Mucosa of rectum (tissue), 2 donors: ENCODE data around the gene CADPS2.
"Not testable (repeated sequence)": the region's sequence is repeated elsewhere in the genome, so short reads cannot be mapped to it uniquely, and the experiment has no call there.

Source experiments
- H3K27ac ChIP-seq, 2 donors: one replicate each; pipeline ENCODE4 v1.7.0; 2013; ENCODE audit warnings: inconsistent platforms in 2 of 2, low read depth in 2 of 2, low read length in 2 of 2
- H3K27me3 ChIP-seq, 2 donors: one replicate each; pipeline ENCODE4 v1.7.0; 2013; ENCODE audit warnings: low read length in 2 of 2; ENCODE audit not compliant: control insufficient read depth in 2 of 2, insufficient read depth in 2 of 2
- H3K36me3 ChIP-seq, 2 donors: one replicate each; pipeline ENCODE4 v1.7.0; 2013; ENCODE audit warnings: low read length in 2 of 2; ENCODE audit not compliant: control insufficient read depth in 2 of 2, insufficient read depth in 2 of 2
- H3K4me1 ChIP-seq, 2 donors: one replicate each; pipeline ENCODE4 v1.7.0; 2013; ENCODE audit warnings: low read length in 2 of 2, mild to moderate bottlenecking in 1 of 2; ENCODE audit not compliant: control insufficient read depth in 2 of 2, insufficient read depth in 2 of 2
- H3K4me3 ChIP-seq, 2 donors: one replicate each; pipeline ENCODE4 v1.7.0; 2013; ENCODE audit warnings: low read length in 2 of 2
- H3K9ac ChIP-seq, 2 donors: one replicate each; pipeline ENCODE4 v1.7.0; 2013; ENCODE audit warnings: low read length in 2 of 2, low read depth in 1 of 2, mild to moderate bottlenecking in 1 of 2
- H3K9me3 ChIP-seq, 2 donors: one replicate each; pipeline ENCODE4 v1.7.0; 2013; ENCODE audit warnings: low read length in 2 of 2; ENCODE audit not compliant: control insufficient read depth in 2 of 2
- donor health status: healthy.
- donor health status: Normal muscosa, but diverticular disease.

The CADPS2 gene

DNA sequence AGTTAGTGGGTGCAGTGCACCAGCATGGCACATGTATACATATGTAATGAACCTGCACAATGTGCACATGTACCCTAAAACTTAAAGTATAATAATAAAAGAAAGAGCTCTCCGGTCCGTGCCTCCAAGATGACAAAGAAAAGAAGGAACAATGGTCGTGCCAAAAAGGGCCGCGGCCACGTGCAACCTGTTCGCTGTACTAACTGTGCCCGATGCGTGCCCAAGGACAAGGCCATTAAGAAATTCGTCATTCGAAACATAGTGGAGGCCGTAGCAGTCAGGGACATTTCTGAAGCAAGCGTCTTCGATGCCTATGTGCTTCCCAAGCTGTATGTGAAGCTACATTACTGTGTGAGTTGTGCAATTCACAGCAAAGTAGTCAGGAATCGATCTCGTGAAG, 205.1 kb downstream of the CADPS2 start:
- H3K36me3 ChIP-seq, H3K9ac ChIP-seq, H3K4me3 ChIP-seq, H3K27ac ChIP-seq, H3K27me3 ChIP-seq, H3K9me3 ChIP-seq, H3K4me1 ChIP-seq: not testable (repeated sequence)

DNA sequence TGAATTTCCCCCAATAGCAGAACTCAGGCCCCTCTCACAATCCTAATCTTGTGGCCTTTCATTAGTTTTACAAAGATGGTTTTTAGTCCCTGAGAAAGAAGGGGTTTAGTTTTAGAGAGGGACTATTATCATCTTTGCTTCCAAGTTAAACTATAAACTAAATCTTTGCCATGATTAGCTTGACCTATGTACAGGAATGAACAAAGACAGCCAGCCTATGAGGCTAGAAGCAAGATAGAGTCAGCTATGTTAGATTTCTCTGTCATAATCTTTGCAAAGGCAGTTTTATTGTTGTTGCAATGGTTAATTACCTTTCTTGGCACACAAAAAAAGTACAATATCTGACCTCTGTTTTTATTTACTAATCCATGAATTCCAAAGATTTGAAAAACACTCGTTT, 206.4 kb downstream of the CADPS2 start:
- H3K27me3 ChIP-seq: no peaks in the 10 kb centered on the region
- no peak overlapping the region for H3K27ac ChIP-seq
- H3K9me3 ChIP-seq: no peaks in the 10 kb centered on the region
- H3K4me1 ChIP-seq: no peaks in the 10 kb centered on the region
- H3K9ac ChIP-seq: no peak overlapping the region
- no peaks in the 10 kb centered on the region for H3K36me3 ChIP-seq
- H3K4me3 ChIP-seq: no peak overlapping the region

DNA sequence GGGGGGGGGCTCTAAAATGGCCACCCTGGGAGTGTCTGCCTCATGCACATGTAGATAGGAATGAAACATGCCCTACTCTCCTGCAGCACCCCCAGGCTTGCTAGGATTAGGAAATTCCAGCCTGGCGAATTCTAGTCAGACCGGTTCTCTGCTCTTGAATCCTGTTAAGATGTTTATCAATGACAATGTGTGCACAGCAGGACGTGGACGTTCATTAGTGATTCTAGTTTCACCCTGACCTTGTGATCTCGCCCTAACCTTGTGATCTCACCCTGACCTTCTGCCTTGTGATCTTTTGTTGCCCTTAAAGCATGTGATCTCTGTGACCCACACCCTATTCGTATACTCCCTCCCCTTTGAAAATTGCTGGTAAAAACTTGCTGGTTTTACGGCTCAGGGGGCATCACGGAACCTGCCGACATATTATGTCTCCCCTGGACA, 207.0 kb downstream of the CADPS2 start:
- not testable (repeated sequence) for H3K9ac ChIP-seq, H3K9me3 ChIP-seq, H3K27ac ChIP-seq, H3K4me3 ChIP-seq, H3K4me1 ChIP-seq, H3K27me3 ChIP-seq, H3K36me3 ChIP-seq

DNA sequence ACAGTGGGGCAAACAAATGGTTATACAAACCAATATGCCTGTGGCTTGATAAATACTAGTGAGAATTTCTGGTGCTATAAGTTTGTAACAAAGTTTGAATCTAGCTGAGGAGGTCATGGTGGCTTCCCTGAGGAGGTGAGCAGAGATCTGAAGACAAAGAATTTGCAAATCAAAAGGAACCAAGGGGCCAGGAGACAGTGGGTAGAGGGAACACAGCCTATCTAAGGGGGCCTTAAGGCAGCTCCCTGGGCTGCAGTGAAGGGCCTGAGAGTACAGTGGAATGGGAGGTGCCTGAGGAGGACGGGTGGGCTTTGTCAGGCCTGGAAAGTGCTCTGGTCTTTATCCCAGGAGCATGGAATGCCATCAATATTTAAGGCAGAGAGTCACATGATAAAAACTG, 209.1 kb downstream of the CADPS2 start:
- H3K27ac ChIP-seq: no peak overlapping the region

DNA sequence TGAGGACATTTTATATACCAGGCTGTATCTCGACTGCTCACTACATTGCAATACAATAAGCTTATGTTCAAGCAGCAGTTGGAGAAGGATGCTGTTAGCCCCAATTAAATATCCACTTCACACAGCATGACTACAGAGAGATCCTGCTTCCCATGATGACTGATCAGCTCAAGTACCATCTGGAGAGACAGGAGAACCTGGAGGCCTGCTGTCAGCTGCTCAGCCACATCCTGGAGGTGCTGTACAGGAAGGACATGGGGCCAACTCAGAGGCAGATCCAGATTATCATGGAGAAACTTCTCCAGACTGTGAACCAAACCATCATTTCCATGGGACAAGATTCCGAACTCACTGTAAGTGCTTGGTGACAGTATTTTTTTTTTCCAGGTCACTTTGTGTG, 209.8 kb downstream of the CADPS2 start:
- Histone ChIP-seq H3K36me3 (no peaks in the 10 kb centered on the region), H3K27me3 (no peaks in the 10 kb centered on the region)

More for the DNA sequence above, 209.1 kb downstream of the CADPS2 start:
- H3K4me3 ChIP-seq: no peak overlapping the region
- H3K27me3 ChIP-seq: no peaks in the 10 kb centered on the region
- no peak overlapping the region for H3K9ac ChIP-seq
- no peaks in the 10 kb centered on the region for H3K9me3 ChIP-seq
- no peaks in the 10 kb centered on the region for H3K4me1 ChIP-seq
- H3K36me3 ChIP-seq: no peaks in the 10 kb centered on the region

DNA sequence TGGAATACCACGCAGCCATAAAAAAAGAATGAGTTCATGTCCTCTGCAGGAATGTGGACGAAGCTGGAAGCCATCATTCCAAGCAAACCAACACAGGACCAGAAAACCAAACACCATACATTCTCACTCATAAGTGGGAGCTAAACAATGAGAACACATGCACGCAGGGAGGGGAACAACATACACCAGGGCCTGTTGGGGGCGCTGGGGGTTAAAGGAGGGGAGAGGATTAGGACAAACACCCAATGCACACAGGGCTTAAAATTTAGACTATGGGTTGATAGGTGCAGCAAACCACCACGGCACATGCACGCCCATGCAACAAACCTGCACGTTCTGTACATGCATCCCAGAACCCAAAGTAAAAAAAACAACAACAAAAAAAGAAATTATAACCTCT, 210.6 kb downstream of the CADPS2 start:
- Histone ChIP-seq H3K36me3 (no peaks in the 10 kb centered on the region), H3K9ac (no peak overlapping the region), H3K27me3 (no peaks in the 10 kb centered on the region), H3K4me1 (no peaks in the 10 kb centered on the region), H3K27ac (no peak overlapping the region), H3K9me3 (no peaks in the 10 kb centered on the region), H3K4me3 (no peak overlapping the region)

More for the DNA sequence above, 209.8 kb downstream of the CADPS2 start:
- H3K4me3 ChIP-seq: no peak overlapping the region
- no peaks in the 10 kb centered on the region for H3K4me1 ChIP-seq
- no peak overlapping the region for H3K9ac ChIP-seq
- no peaks in the 10 kb centered on the region for H3K9me3 ChIP-seq
- no peak overlapping the region for H3K27ac ChIP-seq

DNA sequence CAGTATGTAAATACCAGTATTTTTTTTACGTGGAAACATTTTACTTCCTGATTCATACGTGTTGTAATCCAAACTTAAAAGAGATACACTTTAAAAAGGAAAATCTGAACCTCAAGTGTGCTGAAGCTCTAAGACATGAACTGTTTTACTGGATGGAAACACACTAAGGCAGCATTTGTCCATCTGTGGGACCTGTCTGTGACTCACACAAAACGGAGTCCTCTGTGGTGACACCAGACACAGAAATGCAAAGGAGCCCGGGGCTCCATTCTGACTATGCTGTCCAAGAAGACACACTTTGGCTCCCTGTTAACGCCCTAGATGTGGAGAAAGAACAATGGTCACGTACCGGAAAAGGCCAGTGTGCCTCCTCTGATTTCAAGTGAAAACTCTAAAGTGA, 211.2 kb downstream of the CADPS2 start:
- H3K9ac ChIP-seq: no peak overlapping the region
- no peaks in the 10 kb centered on the region for H3K27me3 ChIP-seq
- no peaks in the 10 kb centered on the region for H3K9me3 ChIP-seq
- H3K27ac ChIP-seq: no peak overlapping the region
- H3K4me1 ChIP-seq: no peaks in the 10 kb centered on the region
- no peak overlapping the region for H3K4me3 ChIP-seq
- H3K36me3 ChIP-seq: no peaks in the 10 kb centered on the region

DNA sequence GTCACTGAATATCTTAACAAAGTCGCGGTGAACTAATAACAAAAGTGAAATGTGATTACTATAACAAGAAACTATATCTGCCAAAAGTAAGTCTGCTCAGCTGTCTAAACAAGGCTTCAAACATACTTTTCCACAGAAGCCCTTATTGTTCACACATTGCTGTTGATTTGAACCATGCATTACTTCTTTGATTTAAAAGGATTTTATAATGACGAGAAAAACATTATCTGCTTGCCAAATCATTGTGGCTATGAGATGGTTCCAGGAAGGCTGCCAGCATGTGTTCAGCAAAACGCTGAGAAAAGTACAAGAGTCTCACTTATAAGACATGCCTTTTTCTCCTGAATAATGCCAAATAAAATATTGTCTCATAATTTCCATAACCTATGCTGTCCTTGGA, 211.8 kb downstream of the CADPS2 start:
- H3K4me3 ChIP-seq: no peak overlapping the region
- no peaks in the 10 kb centered on the region for H3K27me3 ChIP-seq
- H3K36me3 ChIP-seq: no peaks in the 10 kb centered on the region
- no peak overlapping the region for H3K9ac ChIP-seq
- H3K4me1 ChIP-seq: no peaks in the 10 kb centered on the region
- H3K27ac ChIP-seq: no peak overlapping the region
- H3K9me3 ChIP-seq: no peaks in the 10 kb centered on the region

DNA sequence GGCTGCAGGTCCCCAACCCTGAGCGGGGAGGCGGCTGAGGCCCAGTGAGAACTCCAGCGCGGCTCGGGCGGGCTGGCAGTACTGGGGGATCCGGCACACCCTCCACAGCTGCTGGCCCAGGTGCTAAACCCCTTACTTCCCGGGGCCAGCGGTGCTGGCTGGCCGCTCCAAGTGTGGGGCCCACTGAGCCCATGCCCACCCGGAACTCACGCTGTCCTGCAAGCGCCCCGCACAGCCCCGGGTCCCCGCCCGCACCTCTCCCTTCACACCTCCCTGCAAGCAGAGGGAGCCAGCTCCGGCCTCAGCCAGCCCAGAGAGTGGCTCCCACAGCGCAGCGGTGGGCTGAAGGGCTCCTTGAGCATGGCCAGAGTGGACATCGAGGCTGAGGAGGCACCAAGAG, 212.3 kb downstream of the CADPS2 start:
- H3K9ac ChIP-seq: no peak overlapping the region
- no peak overlapping the region for H3K4me3 ChIP-seq
- no peaks in the 10 kb centered on the region for H3K9me3 ChIP-seq
- no peaks in the 10 kb centered on the region for H3K4me1 ChIP-seq
- H3K27ac ChIP-seq: no peak overlapping the region
- no peaks in the 10 kb centered on the region for H3K27me3 ChIP-seq
- H3K36me3 ChIP-seq: no peaks in the 10 kb centered on the region

DNA sequence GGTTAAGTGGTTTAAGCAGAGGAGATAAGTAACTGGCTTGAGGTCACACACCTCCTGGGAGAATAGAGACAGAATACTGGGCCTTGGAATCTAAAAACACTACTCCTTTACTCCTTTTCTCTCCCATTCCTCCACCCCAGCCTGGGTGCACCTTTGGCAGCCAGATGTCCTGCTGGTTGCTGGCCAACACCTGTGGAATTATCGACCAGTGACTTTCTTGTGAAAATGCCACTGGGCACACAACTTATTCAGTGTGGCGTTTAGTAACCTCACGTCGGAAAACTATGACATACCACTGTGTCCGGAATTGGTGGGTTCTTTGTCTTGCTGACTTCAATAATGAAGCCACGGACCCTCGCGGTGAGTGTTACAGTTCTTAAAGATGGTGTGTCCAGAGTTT, 213.7 kb downstream of the CADPS2 start:
- Histone ChIP-seq H3K4me3 (no peak overlapping the region), H3K9ac (no peak overlapping the region)

DNA sequence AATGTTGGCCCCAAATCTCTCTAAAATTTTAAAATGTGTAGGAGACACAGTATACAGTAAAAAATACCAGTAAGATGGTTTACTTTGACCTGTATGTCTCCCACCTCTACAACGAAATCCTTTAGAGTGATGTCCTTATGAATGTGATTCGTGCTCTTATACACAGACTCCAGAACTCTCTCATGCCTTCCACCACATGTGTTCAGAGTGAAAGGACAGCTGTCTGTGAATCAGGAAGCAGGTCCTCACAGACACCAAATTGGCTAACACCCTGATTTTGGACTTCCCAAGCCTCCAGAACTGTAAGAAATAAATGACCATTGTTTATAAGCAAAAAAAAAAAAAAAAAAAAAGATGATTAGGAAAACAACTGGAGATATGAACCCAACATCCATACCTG, 222.5 kb downstream of the CADPS2 start:
- Histone ChIP-seq H3K9me3 (no peaks in the 10 kb centered on the region), H3K36me3 (no peaks in the 10 kb centered on the region), H3K9ac (no peak overlapping the region), H3K27me3 (no peaks in the 10 kb centered on the region), H3K4me1 (no peaks in the 10 kb centered on the region), H3K27ac (no peak overlapping the region), H3K4me3 (no peak overlapping the region)

More for the DNA sequence above, 213.7 kb downstream of the CADPS2 start:
- H3K9me3 ChIP-seq: no peaks in the 10 kb centered on the region
- H3K4me1 ChIP-seq: no peaks in the 10 kb centered on the region
- H3K27ac ChIP-seq: no peak overlapping the region
- H3K36me3 ChIP-seq: no peaks in the 10 kb centered on the region
- H3K27me3 ChIP-seq: no peaks in the 10 kb centered on the region
